Measurements from ENCODE around the gene PRKCZ.

Gene PRKCZ

DNA sequence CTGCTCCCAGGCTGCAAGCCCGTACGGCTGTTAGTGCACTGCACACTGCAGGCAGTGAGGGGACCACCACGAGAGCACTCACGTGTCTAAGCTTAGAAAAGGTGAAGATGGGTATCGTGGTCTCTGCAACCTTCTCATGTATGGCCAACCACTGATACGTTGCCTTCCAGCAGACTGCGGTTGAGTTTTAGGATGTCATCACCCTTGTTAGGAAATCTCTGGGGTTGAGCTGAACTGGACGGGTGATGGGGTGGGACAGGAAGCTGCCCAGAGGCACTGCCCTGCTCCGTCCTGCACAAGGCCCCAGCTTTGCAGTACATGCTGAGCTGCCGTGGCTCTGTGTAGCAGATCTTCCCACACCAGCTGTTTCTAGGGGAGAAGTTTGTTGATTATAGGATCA is 101.0 kb downstream of the PRKCZ start:
- Histone ChIP-seq H3K27me3 (ENCODE audit: insufficient read depth, poor library complexity, severe bottlenecking) (no peaks in the 10 kb centered on the region), H3K4me3 (replicated peaks; ENCODE audit: insufficient read depth, low read length) (no peak overlapping the region), H3K27ac (replicated peaks) (peak overlapping the region; percentile 92)
- TF ChIP-seq, protein P1, sequence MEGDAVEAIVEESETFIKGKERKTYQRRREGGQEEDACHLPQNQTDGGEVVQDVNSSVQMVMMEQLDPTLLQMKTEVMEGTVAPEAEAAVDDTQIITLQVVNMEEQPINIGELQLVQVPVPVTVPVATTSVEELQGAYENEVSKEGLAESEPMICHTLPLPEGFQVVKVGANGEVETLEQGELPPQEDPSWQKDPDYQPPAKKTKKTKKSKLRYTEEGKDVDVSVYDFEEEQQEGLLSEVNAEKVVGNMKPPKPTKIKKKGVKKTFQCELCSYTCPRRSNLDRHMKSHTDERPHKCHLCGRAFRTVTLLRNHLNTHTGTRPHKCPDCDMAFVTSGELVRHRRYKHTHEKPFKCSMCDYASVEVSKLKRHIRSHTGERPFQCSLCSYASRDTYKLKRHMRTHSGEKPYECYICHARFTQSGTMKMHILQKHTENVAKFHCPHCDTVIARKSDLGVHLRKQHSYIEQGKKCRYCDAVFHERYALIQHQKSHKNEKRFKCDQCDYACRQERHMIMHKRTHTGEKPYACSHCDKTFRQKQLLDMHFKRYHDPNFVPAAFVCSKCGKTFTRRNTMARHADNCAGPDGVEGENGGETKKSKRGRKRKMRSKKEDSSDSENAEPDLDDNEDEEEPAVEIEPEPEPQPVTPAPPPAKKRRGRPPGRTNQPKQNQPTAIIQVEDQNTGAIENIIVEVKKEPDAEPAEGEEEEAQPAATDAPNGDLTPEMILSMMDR (IDR thresholded peaks at IDR 0.05; ENCODE audit: insufficient read depth, low read length), result no peak
- peak; percentile 89 for TF ChIP-seq POLR2AphosphoS5 (IDR thresholded peaks at IDR 0.05; ENCODE audit: low read depth)
- DNase-seq (ENCODE audit: low read depth in 1 of 2, low spot score in 1 of 2), result peak; percentile 99 to 100

DNA sequence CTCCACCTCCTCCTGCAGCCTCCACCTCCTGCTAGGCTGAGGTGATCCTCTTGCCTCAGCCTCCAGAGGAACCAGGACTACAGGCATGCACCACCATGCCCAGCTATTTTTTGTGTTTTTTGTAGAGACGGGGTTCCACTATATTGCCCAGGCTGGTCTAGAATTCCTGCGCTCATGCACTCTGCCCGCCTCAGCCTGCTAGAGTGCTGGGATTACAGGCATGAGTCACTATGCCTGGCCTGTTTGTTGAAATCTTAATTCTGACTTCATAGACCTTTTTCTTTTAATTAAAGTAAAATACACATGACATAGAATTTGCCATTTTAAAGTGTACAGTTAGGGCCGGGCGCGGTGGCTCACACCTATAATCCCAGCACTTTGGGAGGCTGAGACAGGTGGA is 101.7 kb downstream of the PRKCZ start:
- TF ChIP-seq, protein P1 (IDR thresholded peaks at IDR 0.05; ENCODE audit: insufficient read depth, low read length), result no peak
- TF ChIP-seq, protein P2, sequence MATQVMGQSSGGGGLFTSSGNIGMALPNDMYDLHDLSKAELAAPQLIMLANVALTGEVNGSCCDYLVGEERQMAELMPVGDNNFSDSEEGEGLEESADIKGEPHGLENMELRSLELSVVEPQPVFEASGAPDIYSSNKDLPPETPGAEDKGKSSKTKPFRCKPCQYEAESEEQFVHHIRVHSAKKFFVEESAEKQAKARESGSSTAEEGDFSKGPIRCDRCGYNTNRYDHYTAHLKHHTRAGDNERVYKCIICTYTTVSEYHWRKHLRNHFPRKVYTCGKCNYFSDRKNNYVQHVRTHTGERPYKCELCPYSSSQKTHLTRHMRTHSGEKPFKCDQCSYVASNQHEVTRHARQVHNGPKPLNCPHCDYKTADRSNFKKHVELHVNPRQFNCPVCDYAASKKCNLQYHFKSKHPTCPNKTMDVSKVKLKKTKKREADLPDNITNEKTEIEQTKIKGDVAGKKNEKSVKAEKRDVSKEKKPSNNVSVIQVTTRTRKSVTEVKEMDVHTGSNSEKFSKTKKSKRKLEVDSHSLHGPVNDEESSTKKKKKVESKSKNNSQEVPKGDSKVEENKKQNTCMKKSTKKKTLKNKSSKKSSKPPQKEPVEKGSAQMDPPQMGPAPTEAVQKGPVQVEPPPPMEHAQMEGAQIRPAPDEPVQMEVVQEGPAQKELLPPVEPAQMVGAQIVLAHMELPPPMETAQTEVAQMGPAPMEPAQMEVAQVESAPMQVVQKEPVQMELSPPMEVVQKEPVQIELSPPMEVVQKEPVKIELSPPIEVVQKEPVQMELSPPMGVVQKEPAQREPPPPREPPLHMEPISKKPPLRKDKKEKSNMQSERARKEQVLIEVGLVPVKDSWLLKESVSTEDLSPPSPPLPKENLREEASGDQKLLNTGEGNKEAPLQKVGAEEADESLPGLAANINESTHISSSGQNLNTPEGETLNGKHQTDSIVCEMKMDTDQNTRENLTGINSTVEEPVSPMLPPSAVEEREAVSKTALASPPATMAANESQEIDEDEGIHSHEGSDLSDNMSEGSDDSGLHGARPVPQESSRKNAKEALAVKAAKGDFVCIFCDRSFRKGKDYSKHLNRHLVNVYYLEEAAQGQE (IDR thresholded peaks at IDR 0.05; ENCODE audit: insufficient replicate concordance, low read depth), result no peak
- no peak for TF ChIP-seq POLR2AphosphoS5 (IDR thresholded peaks at IDR 0.05; ENCODE audit: low read depth)
- TF ChIP-seq GABPA (IDR thresholded peaks at IDR 0.05; ENCODE audit: low read depth), result no peak
- no peak for TF ChIP-seq SPI1 (IDR thresholded peaks at IDR 0.05; ENCODE audit: borderline replicate concordance, low read depth)
- H3K4me3 ChIP-seq (replicated peaks; ENCODE audit: insufficient read depth, low read length), result no peak overlapping the region
- no peaks in the 10 kb centered on the region for H3K27me3 ChIP-seq (ENCODE audit: insufficient read depth, poor library complexity, severe bottlenecking)
- no peak for DNase-seq (ENCODE audit: low read depth in 1 of 2, low spot score in 1 of 2)
- H3K27ac ChIP-seq (replicated peaks), result peak overlapping the region; percentile 92

DNA sequence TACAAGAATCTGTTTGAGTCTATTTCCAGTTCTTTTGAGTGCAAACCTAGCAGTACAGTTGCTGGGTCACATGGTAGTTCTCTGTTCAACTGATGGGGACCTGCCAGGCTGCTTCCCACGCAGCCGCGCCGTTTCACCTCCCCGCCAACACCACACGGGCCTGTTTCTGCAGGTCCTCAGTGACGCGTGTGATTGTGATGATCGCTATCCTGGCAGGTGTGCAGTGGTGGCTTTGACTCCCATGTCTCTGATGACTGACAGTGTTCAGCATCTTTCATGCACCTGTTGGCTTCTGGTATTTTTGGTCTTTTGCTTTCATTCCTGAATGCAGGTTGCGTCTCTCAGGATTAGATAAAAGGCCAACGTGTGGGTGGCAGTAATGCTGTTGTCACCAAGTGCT is 102.7 kb downstream of the PRKCZ start:
- Histone ChIP-seq H3K27me3 (ENCODE audit: insufficient read depth, poor library complexity, severe bottlenecking) (no peaks in the 10 kb centered on the region), H3K4me3 (replicated peaks; ENCODE audit: insufficient read depth, low read length) (no peak overlapping the region), H3K27ac (replicated peaks) (peak overlapping the region; percentile 92)
- DNase-seq (ENCODE audit: low read depth in 1 of 2, low spot score in 1 of 2), result no peak
- TF ChIP-seq, protein P1 (IDR thresholded peaks at IDR 0.05; ENCODE audit: insufficient read depth, low read length), result no peak
- TF ChIP-seq POLR2AphosphoS5 (IDR thresholded peaks at IDR 0.05; ENCODE audit: low read depth), result no peak
- TF ChIP-seq, protein P2 (IDR thresholded peaks at IDR 0.05; ENCODE audit: insufficient replicate concordance, low read depth), result no peak
- TF ChIP-seq SPI1 (IDR thresholded peaks at IDR 0.05; ENCODE audit: borderline replicate concordance, low read depth), result no peak
- no peak for TF ChIP-seq GABPA (IDR thresholded peaks at IDR 0.05; ENCODE audit: low read depth)

DNA sequence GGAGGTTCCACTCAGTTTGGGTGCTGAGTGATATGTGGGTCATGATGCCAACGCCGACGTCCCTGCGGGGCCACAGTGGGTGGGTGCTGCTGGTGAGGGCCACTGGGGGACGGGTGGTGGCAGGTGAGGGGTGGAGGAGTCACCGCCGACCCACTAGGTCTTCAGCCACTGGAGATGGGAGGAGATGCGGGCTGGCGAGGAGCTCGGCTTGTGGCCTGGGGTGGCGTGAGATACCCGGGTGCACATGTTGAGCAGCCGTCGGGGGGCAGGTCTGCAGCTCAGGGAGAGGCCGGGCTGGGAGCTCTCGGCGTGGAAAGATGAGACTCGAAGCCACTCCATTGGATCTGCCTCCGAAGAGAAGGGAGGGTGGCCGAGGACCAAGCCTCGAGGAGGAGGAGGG is 103.8 kb downstream of the PRKCZ start:
- no peaks in the 10 kb centered on the region for H3K27me3 ChIP-seq (ENCODE audit: insufficient read depth, poor library complexity, severe bottlenecking)
- no peak for DNase-seq (ENCODE audit: low read depth in 1 of 2, low spot score in 1 of 2)
- TF ChIP-seq GABPA (IDR thresholded peaks at IDR 0.05; ENCODE audit: low read depth), result no peak
- TF ChIP-seq, protein P1 (IDR thresholded peaks at IDR 0.05; ENCODE audit: insufficient read depth, low read length), result no peak
- no peak for TF ChIP-seq SPI1 (IDR thresholded peaks at IDR 0.05; ENCODE audit: borderline replicate concordance, low read depth)
- no peak for TF ChIP-seq POLR2AphosphoS5 (IDR thresholded peaks at IDR 0.05; ENCODE audit: low read depth)
- TF ChIP-seq, protein P2 (IDR thresholded peaks at IDR 0.05; ENCODE audit: insufficient replicate concordance, low read depth), result no peak
- H3K4me3 ChIP-seq (replicated peaks; ENCODE audit: insufficient read depth, low read length), result no peak overlapping the region
- H3K27ac ChIP-seq (replicated peaks), result no peak overlapping the region

Measured in HL-60 (cell line).